ENCODE results near the gene FOSB. TPM values are rescaled to one million over a fixed set of nuclear protein-coding genes. Genes with fewer than 3 reads are reported as not detected.

The FOSB gene
- total RNA-seq, 1 experiment from 2014 or later: 2.3 TPM

- peaks cover 31% of the 10 kb centered on the region for H3K4me1 Mint-ChIP-seq
Observed at GRCh38 chr19:45494261-45494916, 26.6 kb downstream of the FOSB start.

GRCh38 chr19:45495178-45495577 is 27.4 kb downstream of the FOSB start:
- POLR2A ChIA-PET: no interaction called here
- Mint-ChIP-seq H3K4me1 (peaks cover 35% of the 10 kb centered on the region), H3K36me3 (peaks cover 3% of the 10 kb centered on the region; the same call in 1 of the 2 replicates), H3K27me3 (ENCODE audit: low read depth) (peaks cover 36% of the 10 kb centered on the region), H3K27ac (no peak overlapping the region), H3K4me3 (peak overlapping the region; percentile 63; the same call in 1 of the 2 replicates), H3K9me3 (no peaks in the 10 kb centered on the region)
- CTCF ChIA-PET: interaction anchor here (0.5 to 9.1 kb wide), 5 partner anchors 10 to 147 kb away, joined by 3 to 145 read pairs (median 20); no protein-coding TSS in a partner anchor
- ATAC-seq (no peak), DNase-seq (ENCODE audit: low spot score) (no peak)
- TF ChIP-seq IRF1 (CRISPR knock-in tag; IDR thresholded peaks at IDR 0.05) (no peak), NFATC4 (CRISPR knock-in tag; IDR thresholded peaks at IDR 0.05) (no peak), CREM (CRISPR knock-in tag; IDR thresholded peaks at IDR 0.05) (no peak), ZNF281 (CRISPR knock-in tag; IDR thresholded peaks at IDR 0.05) (no peak), ZNF532 (CRISPR knock-in tag; IDR thresholded peaks at IDR 0.05; ENCODE audit: borderline replicate concordance) (no peak), ZNF138 (CRISPR knock-in tag; conservative IDR thresholded peaks at IDR 0.05) (no peak), OVOL2 (CRISPR knock-in tag; IDR thresholded peaks at IDR 0.05; ENCODE audit: borderline replicate concordance) (no peak)

More at GRCh38 chr19:45494261-45494916, 26.6 kb downstream of the FOSB start:
- TF ChIP-seq ZNF219 (CRISPR knock-in tag; IDR thresholded peaks at IDR 0.05; ENCODE audit: borderline replicate concordance) (no peak), ZBTB43 (CRISPR knock-in tag; IDR thresholded peaks at IDR 0.05) (no peak), GRHL2 (CRISPR knock-in tag; IDR thresholded peaks at IDR 0.05; ENCODE audit: insufficient replicate concordance, severe bottlenecking) (no peak), E2F1 (CRISPR knock-in tag; IDR thresholded peaks at IDR 0.05) (no peak), MYBL2 (CRISPR knock-in tag; IDR thresholded peaks at IDR 0.05) (no peak), SMAD3 (CRISPR knock-in tag; IDR thresholded peaks at IDR 0.05; ENCODE audit: borderline replicate concordance) (no peak), JAZF1 (CRISPR knock-in tag; IDR thresholded peaks at IDR 0.05) (no peak), RELA (CRISPR knock-in tag; IDR thresholded peaks at IDR 0.05; ENCODE audit: borderline replicate concordance) (no peak), ZNF425 (CRISPR knock-in tag; conservative IDR thresholded peaks at IDR 0.05) (no peak), ZNF121 (CRISPR knock-in tag; IDR thresholded peaks at IDR 0.05) (no peak), NFE2L1 (CRISPR knock-in tag; IDR thresholded peaks at IDR 0.05) (no peak), TEAD4 (CRISPR knock-in tag; IDR thresholded peaks at IDR 0.05) (no peak), CREB1 (CRISPR knock-in tag; IDR thresholded peaks at IDR 0.05) (no peak), ELF4 (CRISPR knock-in tag; IDR thresholded peaks at IDR 0.05; ENCODE audit: low read depth) (no peak)
- ChIA-PET POLR2A (no interaction called here), CTCF (interaction anchor here (0.5 to 9.1 kb wide), 4 partner anchors 9 to 556 kb away, joined by 3 to 145 read pairs (median 12); no protein-coding TSS in a partner anchor)
- no peaks in the 10 kb centered on the region for H3K9me3 Mint-ChIP-seq
- no peak overlapping the region for H3K27ac Mint-ChIP-seq
- peaks cover 29% of the 10 kb centered on the region for H3K27me3 Mint-ChIP-seq (ENCODE audit: low read depth)
- ATAC-seq (no peak), DNase-seq (ENCODE audit: low spot score) (no peak)
- peak overlapping the region; percentile 33; the same call in 1 of the 2 replicates for H3K4me3 Mint-ChIP-seq
- H3K36me3 Mint-ChIP-seq: peaks cover 3% of the 10 kb centered on the region; the same call in 1 of the 2 replicates
